Vagina (tissue), 2 donors: ENCODE data around the gene NOP53.

Source experiments
- POLR2A ChIP-seq, 2 donors: fragments of 450-650 bp; IDR thresholded peaks; one replicate each; pipeline ENCODE4 v1.6.1; 2017; ENCODE audit warnings: antibody characterized with exemption in 2 of 2, mild to moderate bottlenecking in 2 of 2, moderate library complexity in 2 of 2
- POLR2AphosphoS5 ChIP-seq, 2 donors: sonication (generic); formaldehyde crosslinking; IDR thresholded peaks; one replicate each; pipeline ENCODE4 v1.9.0; 2017; ENCODE audit warnings: antibody characterized with exemption in 2 of 2, mild to moderate bottlenecking in 2 of 2, low read depth in 1 of 2; ENCODE audit not compliant: insufficient read depth in 1 of 2
- TF ChIP-seq, protein P1 (sequence below), 3 experiments: fragments of 450-650 bp in 2 of 3; fragments of 200-600 bp in 1 of 3; sonication (generic) in 1 of 3; IDR thresholded peaks; one replicate each; pipeline ENCODE4 v1.5.1; 2017 to 2019; ENCODE audit warnings: antibody characterized with exemption in 3 of 3, mild to moderate bottlenecking in 2 of 3, moderate library complexity in 2 of 3

DNA sequence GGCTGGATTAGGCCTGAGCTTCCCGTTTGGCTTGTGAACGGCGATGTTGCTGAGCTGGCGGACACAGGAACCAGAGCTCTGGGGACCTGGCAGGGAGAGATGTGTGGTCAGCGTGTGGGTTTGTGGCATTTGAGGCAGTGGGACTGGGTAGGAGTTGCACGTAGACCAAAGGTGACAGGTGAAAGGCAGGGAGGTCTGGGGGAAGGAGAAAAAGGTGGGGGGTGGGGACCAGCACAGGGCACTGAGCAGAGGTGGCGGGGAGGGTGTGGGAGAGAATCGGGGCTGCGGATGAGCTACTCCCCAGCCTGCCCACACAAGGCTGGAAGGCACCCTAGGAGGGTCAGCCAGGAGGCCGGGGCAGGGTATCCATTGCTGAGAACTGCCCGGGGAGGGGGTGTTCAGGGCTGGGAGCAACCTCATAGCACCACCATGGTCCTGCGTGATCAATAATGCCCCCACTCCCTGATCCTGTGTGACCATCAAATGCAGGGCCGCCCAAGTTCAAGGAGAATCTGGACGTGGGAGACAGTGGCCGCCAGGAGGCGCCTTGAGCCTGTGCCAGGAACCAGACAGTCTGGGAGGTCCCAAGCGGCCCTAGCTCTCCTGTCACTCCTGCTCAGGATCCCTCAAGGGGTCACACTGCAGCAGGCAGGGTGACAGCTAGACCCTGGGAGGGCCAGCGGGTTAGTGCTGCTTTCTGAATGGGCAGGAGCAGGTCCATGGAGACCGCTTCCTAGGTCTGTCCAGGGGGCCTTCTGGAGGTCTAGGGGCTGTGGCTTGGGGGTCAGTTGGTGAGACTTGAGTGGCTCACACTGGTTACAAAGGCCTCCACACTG is 20.4 kb downstream of the NOP53 start:
- TF ChIP-seq, protein P1, sequence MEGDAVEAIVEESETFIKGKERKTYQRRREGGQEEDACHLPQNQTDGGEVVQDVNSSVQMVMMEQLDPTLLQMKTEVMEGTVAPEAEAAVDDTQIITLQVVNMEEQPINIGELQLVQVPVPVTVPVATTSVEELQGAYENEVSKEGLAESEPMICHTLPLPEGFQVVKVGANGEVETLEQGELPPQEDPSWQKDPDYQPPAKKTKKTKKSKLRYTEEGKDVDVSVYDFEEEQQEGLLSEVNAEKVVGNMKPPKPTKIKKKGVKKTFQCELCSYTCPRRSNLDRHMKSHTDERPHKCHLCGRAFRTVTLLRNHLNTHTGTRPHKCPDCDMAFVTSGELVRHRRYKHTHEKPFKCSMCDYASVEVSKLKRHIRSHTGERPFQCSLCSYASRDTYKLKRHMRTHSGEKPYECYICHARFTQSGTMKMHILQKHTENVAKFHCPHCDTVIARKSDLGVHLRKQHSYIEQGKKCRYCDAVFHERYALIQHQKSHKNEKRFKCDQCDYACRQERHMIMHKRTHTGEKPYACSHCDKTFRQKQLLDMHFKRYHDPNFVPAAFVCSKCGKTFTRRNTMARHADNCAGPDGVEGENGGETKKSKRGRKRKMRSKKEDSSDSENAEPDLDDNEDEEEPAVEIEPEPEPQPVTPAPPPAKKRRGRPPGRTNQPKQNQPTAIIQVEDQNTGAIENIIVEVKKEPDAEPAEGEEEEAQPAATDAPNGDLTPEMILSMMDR (IDR thresholded peaks at IDR 0.05), result peak; percentile 45 to 62 (median 49)
- TF ChIP-seq POLR2A (IDR thresholded peaks at IDR 0.05) (no peak), POLR2AphosphoS5 (IDR thresholded peaks at IDR 0.05; ENCODE audit: insufficient read depth in 1 of 2, low read depth in 1 of 2) (no peak)
